Muscle of back (tissue), 11 donors: ENCODE results near the gene KCP. TPM values are rescaled to one million over a fixed set of nuclear protein-coding genes. Genes with fewer than 3 reads are reported as not detected.

Source experiments
- DNase-seq, 3 donors: peaks; one replicate each; pipeline versions ENCODE4 v3.0.0 to v3.0.0-alpha.2; 2013
- polyA plus RNA-seq, 10 donors: library from polyadenylated mRNA; unstranded; fragments of 120-200 nt; gene quantifications; one replicate each; pipeline ENCODE4 v1.2.1, GENCODE V29; 2013; ENCODE audit not compliant: insufficient read length in 10 of 10

KCP gene
- polyA plus RNA-seq, 10 donors = 0.48 to 1.8 (median 1.3) TPM

DNA sequence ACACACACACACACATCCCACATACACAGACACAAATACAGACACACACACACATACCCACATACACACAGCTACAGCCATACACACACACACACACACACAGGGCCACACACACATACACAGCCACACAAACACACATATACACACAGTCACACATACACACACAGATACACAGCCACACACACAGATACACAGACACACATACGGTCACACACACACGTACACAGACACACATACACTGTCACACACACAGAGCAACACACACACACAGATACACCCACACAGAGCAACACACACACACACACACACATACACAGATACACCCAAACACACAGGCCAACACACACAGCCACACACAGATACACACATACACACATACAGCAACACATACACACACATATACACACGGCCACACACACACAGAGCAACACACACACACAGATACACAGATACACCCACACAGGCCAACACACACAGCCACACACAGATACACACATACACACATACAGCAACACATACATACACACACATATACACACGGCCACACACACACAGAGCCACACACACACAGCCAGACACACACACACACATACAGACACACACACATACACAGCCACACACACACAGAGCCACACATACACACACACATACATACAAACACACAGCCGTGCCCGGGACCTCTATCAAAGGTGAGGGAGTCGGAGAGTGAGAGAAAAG lies 22.3 kb downstream of the KCP start:
- DNase-seq = no peak

DNA sequence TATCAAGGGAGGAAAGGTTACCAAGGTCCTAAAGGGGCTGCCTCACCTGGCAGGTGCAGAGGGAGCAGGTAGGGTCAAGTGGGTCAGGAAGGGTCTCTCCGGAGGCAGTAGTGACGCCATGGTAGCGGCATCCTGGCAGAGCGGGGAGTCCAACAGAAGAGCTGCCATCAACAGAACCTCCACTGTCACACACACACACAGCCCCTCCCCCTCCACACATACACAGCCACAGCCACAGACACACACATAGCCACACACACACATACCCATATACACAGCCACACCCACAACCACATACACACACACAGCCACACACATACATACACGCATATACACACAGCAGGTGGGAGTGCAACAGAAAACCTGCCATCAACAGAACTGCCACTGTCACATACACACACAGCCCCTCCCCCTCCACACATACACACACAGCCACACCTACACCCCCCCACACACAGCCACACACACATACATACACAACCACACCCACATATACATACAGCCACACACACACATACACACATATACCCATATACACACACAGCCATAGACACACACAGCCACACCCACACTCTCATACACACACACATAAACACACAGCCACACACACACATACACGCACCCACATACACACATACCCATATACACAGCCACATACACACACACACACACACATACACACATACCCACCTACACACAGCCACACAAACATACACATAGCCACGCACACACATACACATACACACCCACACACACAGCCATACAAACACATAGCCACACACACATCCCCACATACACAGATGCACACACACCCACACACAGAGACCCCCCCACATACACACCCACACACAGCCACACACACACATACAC lies 23.1 kb downstream of the KCP start:
- no peak for DNase-seq

DNA sequence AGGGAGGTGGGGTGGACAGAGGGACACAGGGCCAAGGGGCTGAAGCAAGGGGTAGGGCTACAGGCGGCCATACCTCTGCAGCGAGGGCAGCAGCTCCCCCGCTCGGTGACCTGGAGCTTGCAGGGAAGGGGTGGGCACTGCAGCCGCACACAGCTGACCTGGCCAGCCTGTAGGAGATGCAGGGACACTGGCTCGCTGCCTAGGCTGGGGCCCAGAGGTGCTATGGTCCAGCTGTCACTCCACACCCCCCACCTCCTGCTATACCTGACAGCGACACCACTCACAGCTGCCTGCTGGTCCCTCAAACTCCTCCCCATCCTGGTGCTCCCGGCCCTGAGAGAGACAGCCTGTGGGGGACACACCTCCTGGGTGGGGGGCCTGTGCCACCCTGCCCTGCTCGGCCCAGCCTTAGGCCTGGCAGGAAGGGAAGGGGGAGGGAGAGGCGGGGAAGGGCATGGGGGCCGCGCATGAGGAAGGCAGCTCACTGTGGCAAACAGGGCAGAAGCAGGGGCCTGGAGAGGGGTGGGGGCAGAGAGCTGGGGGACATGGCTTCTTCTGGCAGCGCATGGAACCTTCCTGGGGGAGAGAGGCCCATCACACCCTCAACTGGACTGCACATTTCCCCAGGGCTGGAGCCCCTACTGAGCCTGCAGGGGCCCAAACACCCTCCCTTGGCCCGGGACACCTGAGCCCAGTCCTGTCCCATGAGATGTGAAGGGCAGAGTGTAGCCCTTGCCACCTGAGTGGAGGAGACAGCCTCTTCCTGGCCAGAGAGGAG lies 23.9 kb downstream of the KCP start:
- DNase-seq = no peak

DNA sequence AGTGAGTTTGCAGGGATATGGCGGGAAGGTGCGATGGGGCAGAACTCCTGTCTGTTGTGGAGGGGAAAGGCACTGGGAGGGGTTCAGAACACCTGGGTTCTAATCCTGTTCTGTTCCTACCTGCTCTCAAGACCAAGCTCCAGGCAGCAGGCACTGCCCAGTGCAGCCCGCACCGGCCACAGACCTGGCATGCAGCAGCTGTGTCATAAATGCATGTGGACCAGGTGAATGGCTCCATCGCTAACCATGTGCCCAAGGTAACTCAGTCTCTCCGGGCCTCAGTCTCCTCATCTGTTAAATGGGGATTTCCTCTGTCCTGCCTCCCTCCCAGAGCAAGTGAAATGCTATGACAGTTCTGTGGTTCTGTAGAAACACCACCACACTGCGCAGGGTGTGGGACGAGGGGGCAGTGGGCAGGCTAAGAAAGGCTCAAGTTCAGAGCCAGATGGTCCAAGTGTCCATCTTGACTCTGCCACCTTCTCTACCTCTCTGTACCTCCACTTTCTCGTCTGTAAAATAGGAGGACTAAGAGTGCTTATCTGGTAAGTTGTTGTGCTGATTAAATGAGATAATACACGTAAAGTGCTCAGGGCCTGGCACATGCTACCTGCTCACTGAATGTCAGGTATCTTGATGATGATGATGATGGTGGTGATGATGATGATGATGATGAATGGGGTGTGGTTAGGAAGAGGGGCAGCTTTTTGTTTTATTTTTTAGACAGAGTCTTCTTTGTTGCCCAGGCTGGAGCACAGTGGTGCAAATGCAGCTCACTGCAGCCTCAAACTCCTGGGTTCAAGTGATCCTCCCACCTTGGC lies 24.9 kb downstream of the KCP start:
- DNase-seq = no peak

DNA sequence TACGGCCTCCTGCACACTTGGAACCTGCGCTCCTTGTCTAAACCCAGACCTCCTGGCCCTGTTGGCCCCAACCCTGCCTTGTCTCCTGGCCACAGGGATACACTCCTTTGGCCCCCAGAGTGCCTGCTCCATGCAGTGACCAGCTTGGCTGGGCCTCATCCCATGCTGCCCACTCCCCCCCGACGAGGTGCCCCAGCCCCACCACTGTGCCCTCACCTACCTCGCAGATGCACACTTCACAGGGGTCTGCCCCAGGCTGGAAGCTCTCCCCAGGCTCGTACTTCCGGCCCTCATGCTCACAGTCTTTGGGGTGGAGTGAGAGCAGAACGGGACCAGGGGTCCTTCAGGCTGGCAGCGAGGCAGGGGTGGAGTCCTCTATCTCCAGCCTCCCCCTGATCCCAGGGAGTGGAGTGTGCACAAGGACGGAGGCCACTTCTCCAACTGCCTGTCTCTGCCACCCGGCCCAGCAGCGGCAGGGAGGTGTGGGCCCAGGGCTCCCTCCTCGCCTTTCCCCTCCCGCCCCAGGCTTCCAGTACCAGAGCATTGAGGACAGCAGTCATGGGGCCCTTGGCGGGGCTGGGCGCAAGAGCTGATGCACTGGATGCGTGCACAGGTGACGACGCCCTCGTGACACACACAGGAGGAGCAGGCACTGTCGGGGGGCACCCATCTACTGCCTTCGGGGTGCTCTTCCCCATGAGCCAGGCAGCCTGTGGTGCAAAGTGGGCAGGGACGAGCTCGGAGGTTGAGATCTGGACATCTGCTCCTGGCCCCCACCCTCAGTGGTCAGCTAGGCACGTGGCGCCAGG lies 25.7 kb downstream of the KCP start:
- DNase-seq = no peak

DNA sequence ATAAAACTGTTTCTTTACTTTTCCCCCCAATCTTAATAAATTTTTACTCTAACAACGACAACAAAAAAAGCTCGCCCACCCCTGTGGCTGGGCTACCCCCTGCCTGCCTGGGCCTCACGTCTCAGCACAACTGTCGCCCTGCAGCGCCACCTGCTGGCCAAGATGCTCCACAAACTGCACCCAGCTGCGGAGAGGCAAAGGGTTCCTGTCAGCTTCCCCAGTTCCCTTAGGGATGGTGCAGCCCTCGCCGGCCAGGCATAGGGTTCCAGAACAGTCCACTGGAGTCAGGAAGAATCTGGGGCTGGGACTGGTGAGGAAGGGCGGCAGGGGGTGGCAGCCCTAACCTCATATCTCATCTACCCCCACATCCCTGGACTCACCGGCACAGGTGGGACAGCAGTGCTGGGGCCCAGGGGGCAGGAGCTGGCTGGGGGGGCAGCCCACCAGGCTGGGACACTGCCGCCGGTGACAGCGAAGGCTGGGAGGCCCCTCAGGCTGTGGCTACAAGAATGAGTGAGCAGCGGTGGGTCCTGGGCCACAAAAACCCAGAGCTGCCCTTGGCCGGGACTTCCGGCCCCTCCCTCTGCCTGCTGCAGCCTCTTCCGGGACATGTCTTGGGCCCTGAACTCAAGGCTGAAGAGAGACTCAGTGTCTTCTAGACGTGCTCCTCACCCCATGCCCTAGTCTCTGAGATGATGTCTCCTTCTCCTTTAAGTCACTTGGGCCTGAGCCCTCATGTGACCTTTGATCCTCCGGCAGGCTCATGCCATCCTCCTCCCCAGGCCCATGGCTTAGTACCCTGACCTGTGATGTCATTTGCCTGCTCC lies 26.7 kb downstream of the KCP start:
- DNase-seq = peak in 2 of 3 donors; percentile 76 to 84

DNA sequence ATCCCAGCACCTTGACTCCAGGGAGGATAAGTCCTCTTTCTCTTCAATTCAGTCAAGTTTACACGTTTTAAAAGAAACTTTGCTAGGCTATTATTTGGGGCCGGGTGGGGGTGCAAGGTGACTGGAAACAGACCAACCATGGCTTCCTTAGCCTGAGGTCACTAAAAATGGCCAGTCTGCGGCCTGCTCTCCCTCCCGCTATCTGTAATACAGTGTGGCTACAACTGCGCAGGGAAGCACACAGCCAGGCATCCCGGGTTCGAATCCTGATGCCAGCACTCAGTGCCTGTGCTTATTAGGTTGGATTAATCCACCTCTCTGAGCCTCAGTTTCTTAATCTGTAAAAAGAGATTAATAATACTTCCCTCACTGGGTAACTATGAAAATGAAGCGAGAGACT lies 28.4 kb downstream of the KCP start:
- no peak for DNase-seq

DNA sequence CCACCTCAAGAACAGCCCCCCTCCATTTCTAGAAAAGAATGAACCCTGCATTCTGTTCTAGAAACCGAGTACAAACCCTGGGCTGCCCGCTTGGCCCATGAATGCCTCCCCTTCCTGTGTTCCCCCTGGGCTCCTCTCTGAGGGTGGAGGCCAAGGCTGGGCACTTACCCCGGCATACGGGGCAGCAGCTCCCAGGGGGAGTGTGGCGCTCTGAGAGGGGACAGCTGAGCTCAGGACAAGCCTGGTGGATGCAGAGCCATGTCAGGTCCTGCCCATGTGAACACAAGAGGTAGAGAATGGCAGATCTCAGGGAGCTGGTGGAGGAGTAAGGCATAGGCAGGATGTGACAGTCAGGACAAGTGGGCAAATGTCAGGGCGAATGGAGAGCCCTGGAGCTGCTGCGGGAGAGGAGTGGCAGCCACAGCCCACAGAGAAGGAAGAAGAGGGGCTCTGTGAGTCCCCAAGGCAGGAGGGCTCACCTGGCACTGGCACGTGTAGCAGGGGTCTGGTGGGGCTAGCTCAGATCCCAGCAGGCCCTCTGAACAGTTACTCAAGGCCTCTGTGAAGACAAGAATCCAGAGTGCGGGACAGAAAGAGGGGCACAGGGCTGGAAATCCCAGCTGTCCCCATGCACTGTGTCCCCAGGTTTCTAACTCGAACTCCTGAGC lies 28.9 kb downstream of the KCP start:
- DNase-seq = no peak

DNA sequence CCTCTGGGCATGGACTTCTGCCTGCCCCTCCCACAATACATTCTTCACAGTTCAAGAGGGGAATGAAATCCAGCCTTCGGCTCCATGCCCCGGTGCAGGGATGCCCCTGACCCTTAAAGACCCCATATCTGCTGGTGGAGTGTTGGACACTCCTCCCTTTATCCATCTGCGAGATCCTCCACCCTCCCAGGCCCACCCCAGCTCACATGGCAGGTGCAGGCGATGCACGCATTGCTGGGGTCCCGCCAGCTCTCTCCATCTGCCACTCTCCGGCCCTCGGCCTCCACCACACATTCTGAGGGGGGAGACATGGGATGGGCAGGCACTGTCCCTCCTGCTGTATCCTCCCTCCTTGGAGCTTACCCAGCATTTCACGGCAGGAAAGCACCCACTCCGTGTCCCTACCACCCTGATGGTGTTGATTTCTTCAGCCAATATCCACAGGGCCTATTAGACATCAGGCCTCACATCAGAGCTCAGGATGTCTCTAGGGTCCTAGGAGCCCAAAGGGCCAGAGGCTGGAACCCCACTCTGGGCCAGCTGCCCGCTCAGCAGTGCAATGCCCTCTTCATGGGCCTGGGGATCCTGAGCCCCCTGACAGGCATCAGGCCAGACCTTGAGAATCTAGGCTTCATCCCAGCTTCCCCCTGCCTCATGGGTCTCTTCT lies 29.6 kb downstream of the KCP start:
- DNase-seq = no peak

DNA sequence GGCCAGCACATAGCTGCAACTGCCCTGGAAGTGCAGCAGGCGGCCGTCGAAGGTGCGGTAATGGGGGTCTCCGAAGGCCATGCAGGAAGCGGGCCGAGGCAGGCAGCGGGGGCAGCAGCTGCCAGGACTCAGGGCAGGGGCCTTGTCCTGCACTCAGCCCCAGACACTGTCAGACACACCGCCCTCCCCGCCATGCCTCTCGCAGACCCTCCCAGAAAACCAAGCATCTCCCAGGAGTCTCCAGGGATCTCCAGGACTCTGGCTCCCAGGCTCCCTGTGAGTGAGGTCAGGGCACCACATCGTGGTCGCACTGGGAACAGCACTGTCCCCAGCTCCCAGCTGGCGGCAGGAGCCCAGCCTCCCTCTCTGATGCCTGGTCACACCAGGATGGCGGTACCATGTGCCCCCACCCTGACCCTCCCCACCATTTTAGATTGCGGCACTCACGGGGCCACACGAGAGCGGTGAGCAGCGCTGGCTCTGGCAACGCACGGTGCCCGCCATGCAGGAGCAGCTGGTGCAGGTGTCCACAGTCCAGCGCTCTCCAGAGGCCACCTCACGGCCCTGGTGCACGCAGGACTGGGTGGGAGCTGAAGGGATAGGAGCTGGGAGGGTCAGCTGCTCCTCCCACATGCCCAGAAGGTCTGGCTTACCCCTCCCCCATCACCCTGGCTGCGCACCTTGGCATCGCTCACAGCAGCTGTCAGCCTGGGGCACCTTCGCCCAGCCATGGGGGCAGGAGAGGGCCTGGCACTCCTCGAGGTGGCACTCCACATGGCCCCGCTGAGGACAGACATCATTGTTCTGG lies 30.4 kb downstream of the KCP start:
- DNase-seq = peak in 1 of 3 donors; percentile 78

DNA sequence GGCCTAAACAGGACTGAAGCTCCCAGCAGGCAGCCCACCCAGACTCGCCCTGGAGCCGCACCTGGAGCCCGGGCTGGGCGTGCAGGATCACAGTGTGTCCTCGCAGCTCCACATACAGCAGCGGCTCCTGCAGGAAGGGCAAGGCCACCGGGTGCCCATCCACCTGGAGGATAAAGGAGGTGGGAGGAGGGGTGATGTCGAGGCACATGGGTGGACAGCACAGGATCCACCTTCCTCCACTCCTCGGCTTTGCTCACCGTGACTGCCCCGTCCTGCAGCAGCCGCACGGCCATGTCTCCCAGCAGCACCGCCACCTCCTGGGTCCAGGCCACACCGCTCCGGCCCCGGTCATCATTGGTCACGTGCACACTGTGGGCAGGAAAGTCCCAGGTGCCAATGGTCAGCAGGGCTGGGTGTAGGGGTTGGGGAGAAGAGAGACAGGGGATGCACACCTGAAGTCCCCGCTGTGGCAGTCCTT lies 31.0 kb downstream of the KCP start:
- DNase-seq = no peak

DNA sequence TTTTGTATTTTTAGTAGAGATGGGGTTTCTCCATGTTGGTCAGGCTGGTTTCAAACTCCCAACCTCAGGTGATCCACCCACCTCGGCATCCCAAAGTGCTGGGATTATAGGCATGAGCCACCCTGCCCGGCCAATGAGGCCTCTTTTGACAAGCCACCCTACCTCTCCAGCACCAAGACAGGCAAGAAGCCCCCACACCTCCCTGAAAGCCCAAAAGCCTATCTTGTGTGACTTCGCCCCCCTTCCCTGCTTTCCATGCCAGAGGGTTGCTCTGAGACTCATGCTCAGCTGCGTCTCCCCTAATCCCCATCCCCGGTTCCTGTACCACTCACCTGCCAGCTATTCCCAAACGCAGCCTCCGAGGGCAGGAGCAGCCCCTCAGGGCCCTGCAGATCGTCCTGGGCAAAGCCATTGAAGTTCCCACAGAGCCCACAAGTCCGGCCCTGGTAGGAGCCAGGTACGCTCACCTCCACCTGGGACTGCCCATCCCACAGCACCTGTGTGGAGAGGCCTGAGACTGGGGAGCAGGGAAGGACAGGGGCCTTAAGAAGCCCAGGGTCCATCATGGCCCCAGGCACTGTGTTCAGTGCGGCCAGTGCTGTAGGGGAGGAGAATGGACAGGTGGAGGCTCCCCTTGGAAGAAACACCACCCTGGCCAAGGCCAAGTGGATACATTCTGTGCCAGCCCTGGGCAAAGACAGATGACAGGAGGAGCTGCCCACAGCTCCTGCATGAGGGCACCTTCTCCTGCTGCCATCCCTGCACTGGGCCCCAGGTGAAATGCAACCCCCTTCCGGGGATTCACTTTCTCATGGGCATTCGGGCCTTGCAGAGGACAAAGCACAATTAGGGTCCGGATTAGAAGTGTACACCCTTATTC lies 32.0 kb downstream of the KCP start:
- no peak for DNase-seq

DNA sequence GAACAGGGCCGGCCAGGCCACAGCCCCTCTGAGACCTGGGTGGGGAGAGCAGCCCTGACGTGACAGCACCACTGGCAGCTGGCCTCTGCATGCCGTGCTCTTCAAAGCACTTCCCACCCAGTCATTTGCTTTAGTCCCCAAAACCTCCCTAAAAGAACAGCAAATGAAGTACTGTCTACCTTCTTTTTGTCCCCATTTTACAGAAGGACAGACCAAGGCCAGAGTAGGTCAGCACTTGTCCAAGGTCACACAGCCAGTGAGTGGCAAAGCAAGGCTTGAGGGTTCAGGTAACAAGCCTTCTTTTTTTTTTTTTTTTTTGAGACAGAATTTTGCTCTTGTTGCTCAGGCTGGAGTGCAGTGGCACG lies 32.8 kb downstream of the KCP start:
- DNase-seq = no peak

DNA sequence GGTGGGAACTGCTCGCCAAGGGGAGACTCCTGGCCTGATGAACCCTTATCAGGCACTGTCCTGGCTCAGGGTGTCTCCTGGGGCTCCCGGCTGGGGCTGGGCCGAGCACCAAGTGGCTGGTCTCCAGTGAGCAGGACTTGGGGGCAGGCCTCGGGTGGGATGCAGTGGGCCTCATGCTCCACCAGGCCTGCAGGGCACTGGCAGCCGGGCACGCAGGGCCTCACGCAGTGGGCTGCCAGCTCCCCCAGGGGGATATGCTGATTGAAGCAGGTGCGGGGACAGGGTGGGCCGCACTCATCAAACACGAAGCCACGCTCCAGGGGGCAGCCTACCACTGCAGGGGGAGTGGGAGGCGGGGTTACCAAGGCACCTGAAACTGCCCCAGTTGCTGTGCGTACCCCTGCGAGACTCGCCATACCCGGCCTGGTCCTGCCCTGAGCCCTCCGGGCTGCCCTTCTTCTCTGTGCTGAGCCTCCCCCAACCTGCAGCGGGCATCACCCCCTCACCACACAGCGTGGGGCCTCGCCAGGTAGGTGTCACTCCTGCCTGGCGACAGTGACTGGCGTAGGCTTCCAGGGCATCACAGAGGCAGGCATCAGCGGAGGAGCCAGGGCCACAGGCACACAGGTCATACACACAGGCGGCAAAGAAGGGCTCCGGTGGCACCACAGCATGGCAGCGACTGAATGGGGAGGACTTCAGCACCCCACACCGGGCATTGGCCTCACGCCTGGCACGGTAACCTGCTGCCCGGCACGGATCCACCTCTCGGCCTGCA lies 33.3 kb downstream of the KCP start:
- no peak for DNase-seq

DNA sequence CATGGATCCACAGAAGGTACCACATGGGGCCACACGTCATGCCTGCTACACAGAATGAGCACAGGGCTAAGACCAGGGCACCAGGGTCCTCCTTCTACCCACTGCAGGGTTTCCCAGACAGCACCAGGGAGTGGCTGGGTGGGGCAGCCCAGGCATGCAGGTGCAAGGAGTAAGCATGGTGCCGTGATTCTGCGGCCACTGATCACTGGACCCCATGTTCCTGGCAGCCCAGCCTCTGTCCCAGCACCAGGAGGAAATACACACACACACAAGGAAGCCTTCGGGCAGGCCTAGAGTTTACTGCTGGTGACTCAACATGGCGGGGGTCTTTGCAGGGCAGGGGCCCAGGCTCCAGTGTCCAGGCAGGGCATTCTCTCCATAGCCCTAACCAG lies 33.9 kb downstream of the KCP start:
- no peak for DNase-seq

DNA sequence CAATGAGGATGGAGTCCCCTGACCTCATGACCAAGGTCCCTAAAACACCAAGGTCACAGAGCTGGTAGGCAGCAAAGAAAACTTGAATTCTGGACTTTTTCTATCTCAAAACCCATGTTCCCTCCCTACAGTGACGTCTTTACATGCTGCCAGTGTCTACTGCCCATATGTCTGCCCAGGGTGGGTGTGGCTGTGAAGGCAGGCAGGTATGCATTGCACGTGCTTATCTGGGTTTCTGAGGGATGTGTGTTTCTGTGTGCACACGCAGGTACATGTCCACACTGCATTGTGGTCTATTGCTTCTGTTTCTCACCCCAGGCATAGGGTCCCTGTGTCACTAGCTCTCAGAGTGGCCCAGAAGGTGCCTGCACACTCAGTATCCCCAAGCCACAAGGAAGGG lies 34.4 kb downstream of the KCP start:
- no peak for DNase-seq
